DND-41 (cell line): ENCODE measurements around the gene EMILIN1.
A peak's percentile ranks its signal among the peaks of the same experiment; 100 is the strongest.

ENCODE experiments used
- ATAC-seq: fragments of 200-7000 bp; cut with Tn5 transposase; 3 replicates; pipeline ENCODE4 v1.9.1; 2021; ENCODE audit warnings: low read depth; ENCODE audit not compliant: insufficient read depth
- DNase-seq: peaks from one replicate; pipeline ENCODE4 v3.0.0-alpha.2; 2020
- H2AFZ ChIP-seq: 2 replicates; pipeline ENCODE4 v1.6.0; 2012; ENCODE audit warnings: low read depth, low read length
- H3K27ac ChIP-seq: 2 replicates; pipeline ENCODE4 v1.5.1; 2012; ENCODE audit warnings: low read length, inconsistent platforms
- H3K27me3 ChIP-seq: fragments of 200-600 bp; sonication (generic); 2 replicates; pipeline ENCODE4 v1.6.0; 2012; ENCODE audit warnings: low read length, mild to moderate bottlenecking, inconsistent platforms; ENCODE audit not compliant: insufficient read depth, poor library complexity
- H3K36me3 ChIP-seq: 2 replicates; pipeline ENCODE4 v1.5.1; 2012; ENCODE audit warnings: low read length, inconsistent platforms; ENCODE audit not compliant: insufficient read depth
- H3K4me1 ChIP-seq: 2 replicates; pipeline ENCODE4 v1.5.1; 2012; ENCODE audit warnings: mild to moderate bottlenecking, low read length; ENCODE audit not compliant: insufficient read depth
- H3K4me2 ChIP-seq: 2 replicates; pipeline ENCODE4 v1.6.0; 2012; ENCODE audit warnings: mild to moderate bottlenecking, moderate library complexity, low read length, inconsistent platforms; ENCODE audit not compliant: insufficient read depth
- H3K4me3 ChIP-seq, 2 experiments: fragments of 200-600 bp in 1 of 2; shearing (Covaris generic) in 1 of 2; 2 replicates each; pipeline ENCODE4 v1.5.1; 2012 to 2016; ENCODE audit warnings: inconsistent platforms in 2 of 2, low read length in 2 of 2, mild to moderate bottlenecking in 2 of 2, low read depth in 1 of 2, moderate library complexity in 1 of 2
- H3K79me2 ChIP-seq: 2 replicates; pipeline ENCODE4 v1.6.0; 2012; ENCODE audit warnings: low read length, inconsistent platforms; ENCODE audit not compliant: insufficient read depth
- H3K9ac ChIP-seq: 2 replicates; pipeline ENCODE4 v1.6.0; 2012; ENCODE audit warnings: low read depth, mild to moderate bottlenecking, inconsistent platforms, low read length, moderate library complexity
- H3K9me3 ChIP-seq: 2 replicates; pipeline ENCODE4 v1.5.1; 2012; ENCODE audit warnings: low read length, moderate library complexity, mild to moderate bottlenecking, inconsistent platforms; ENCODE audit not compliant: insufficient read depth, severe bottlenecking
- H4K20me1 ChIP-seq: 2 replicates; pipeline ENCODE4 v1.6.0; 2012; ENCODE audit warnings: low read length; ENCODE audit not compliant: insufficient read depth
- EZH2 ChIP-seq: IDR thresholded peaks from 3 replicates; pipeline ENCODE4 v1.6.1; 2012; ENCODE audit warnings: borderline replicate concordance, low read depth, mild to moderate bottlenecking, moderate library complexity, low read length, inconsistent platforms; ENCODE audit not compliant: severe bottlenecking
- TF ChIP-seq, protein P1 (sequence below): IDR thresholded peaks from 2 replicates; pipeline ENCODE4 v1.5.1; 2012; ENCODE audit warnings: borderline replicate concordance, low read length, moderate library complexity, mild to moderate bottlenecking; ENCODE audit not compliant: poor library complexity, severe bottlenecking; ENCODE audit errors: extremely low read depth

Gene EMILIN1

DNA sequence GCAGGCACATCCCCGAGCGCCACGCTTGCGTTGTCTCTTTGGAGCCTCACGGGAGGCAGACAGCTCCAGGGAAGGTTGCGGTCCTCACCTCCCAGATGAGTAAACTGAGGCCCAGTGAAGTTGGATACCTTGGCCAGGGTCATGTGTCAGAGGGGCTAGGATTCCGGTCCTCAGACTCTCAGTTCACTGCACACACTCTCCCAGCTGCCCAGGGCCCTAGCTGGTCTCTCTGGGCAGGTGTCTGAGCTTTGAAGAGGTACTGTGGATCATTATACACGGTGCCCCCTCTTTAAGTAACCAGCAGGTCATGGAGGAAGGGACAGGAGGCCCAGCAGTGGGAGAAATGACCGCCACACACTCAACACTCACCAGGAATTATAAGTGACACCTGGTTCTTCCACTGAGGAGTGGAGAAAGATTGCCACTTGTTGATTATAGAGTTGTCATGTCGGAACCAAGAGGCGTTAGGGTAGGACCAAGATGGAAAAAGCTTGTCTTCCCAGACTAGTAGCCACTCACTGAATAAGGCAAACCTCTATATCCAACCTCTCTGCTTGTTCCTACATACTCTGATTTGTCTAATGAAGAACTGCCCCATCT, 45.1 kb upstream of the EMILIN1 start:
- Histone ChIP-seq H3K27me3 (no peaks in the 10 kb centered on the region), H4K20me1 (no peaks in the 10 kb centered on the region; the same call in 1 of the 2 replicates), H3K36me3 (peaks cover 40% of the 10 kb centered on the region), H3K9me3 (no peaks in the 10 kb centered on the region), H3K27ac (peak overlapping the region; percentile 69), H3K4me3 (peak overlapping the region; percentile 67 to 70), H3K4me1 (peaks cover 39% of the 10 kb centered on the region), H2AFZ (peak overlapping the region; percentile 96), H3K79me2 (peaks cover 47% of the 10 kb centered on the region), H3K4me2 (peak overlapping the region; percentile 92), H3K9ac (peak overlapping the region; percentile 86)
- ATAC-seq, result peak; percentile 20
- TF ChIP-seq, protein P1, sequence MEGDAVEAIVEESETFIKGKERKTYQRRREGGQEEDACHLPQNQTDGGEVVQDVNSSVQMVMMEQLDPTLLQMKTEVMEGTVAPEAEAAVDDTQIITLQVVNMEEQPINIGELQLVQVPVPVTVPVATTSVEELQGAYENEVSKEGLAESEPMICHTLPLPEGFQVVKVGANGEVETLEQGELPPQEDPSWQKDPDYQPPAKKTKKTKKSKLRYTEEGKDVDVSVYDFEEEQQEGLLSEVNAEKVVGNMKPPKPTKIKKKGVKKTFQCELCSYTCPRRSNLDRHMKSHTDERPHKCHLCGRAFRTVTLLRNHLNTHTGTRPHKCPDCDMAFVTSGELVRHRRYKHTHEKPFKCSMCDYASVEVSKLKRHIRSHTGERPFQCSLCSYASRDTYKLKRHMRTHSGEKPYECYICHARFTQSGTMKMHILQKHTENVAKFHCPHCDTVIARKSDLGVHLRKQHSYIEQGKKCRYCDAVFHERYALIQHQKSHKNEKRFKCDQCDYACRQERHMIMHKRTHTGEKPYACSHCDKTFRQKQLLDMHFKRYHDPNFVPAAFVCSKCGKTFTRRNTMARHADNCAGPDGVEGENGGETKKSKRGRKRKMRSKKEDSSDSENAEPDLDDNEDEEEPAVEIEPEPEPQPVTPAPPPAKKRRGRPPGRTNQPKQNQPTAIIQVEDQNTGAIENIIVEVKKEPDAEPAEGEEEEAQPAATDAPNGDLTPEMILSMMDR, result no peak
- TF ChIP-seq EZH2, result no peak
- no peak for DNase-seq

DNA sequence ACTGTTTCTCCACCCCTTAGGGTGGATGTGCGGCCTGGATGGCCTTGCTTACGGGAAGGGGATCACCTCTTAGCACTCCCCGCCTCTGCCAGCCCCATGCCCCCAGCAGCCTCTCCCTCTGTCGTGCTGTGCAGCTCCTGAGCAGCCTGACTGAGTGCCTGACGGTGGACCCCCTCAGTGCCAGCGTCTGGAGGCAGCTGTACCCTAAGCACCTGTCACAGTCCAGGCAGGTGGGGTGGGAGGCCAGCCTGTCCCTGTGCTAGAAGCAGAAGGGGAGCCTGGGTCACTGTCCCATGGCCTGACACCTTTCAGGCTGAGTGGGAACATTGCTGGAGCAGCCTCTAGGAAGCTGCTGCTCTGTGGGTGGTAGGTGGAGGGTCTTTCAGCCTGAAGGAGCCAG, 40.4 kb upstream of the EMILIN1 start:
- no peak for ATAC-seq
- TF ChIP-seq, protein P1, result no peak
- no peak for TF ChIP-seq EZH2

DNA sequence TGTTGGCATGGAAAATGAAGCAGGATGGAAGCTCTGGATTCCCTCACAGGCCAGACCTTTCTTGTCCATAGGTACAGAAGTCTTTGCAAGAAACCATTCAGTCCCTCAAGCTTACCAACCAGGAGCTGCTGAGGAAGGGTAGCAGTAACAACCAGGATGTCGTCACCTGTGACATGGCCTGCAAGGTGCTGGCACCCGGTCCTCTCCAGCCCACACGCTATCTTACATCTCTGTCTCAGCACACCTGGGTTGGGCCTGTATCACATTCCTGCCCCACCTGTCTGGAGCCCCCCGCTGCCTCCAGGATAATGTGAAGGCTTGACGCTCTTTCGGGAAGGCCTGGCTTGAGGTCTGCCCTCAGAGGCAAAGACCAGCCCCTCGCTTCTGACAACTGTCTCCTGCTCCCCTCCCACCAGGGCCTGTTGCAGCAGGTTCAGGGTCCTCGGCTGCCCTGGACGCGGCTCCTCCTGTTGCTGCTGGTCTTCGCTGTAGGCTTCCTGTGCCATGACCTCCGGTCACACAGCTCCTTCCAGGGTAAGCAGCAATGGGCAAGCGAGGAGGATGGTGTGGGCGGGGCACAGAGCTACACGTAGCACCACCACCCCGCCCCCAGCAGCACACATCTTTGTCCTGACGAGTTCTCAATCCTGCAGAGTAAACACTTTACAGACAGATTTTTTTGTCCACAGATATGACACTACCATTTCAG, 39.6 kb upstream of the EMILIN1 start:
- Histone ChIP-seq H3K4me3 (no peak overlapping the region), H3K4me1 (peaks cover 14% of the 10 kb centered on the region), H4K20me1 (no peaks in the 10 kb centered on the region), H3K27ac (no peak overlapping the region), H3K36me3 (peaks cover 74% of the 10 kb centered on the region), H3K79me2 (peaks cover 18% of the 10 kb centered on the region), H3K27me3 (no peaks in the 10 kb centered on the region), H3K4me2 (no peak overlapping the region), H3K9ac (no peak overlapping the region), H2AFZ (no peak overlapping the region), H3K9me3 (no peaks in the 10 kb centered on the region)
- DNase-seq (no peak), ATAC-seq (no peak)
- no peak for TF ChIP-seq EZH2
- TF ChIP-seq, protein P1, result no peak

More for the DNA sequence above, 40.4 kb upstream of the EMILIN1 start:
- peaks cover 20% of the 10 kb centered on the region for H3K4me1 ChIP-seq
- H2AFZ ChIP-seq, result no peak overlapping the region
- H3K27ac ChIP-seq, result no peak overlapping the region
- peaks cover 25% of the 10 kb centered on the region for H3K79me2 ChIP-seq
- no peaks in the 10 kb centered on the region for H3K9me3 ChIP-seq
- no peak overlapping the region for H3K9ac ChIP-seq
- no peaks in the 10 kb centered on the region for H4K20me1 ChIP-seq
- no peak overlapping the region for H3K4me3 ChIP-seq
- DNase-seq, result no peak
- peaks cover 74% of the 10 kb centered on the region for H3K36me3 ChIP-seq
- H3K4me2 ChIP-seq, result no peak overlapping the region
- H3K27me3 ChIP-seq, result no peaks in the 10 kb centered on the region
